HL-60 (cell line): ENCODE results near the gene XYLB.

Experiments used
- DNase-seq, 2 experiments: peaks; one replicate each; pipeline ENCODE4 v3.0.0-alpha.2; 2010 to 2020; ENCODE audit warnings: low read depth in 1 of 2, low spot score in 1 of 2
- H3K27ac ChIP-seq: fragments of 250-450 bp; sonication (Bioruptor Pico); replicated peaks from 2 replicates; pipeline ENCODE4 v1.5.1; 2020; ENCODE audit warnings: mild to moderate bottlenecking, moderate library complexity
- H3K27me3 ChIP-seq: fragments of 250-450 bp; sonication (Bioruptor Pico); 2 replicates; pipeline ENCODE4 v1.5.1; 2021; ENCODE audit warnings: mild to moderate bottlenecking, moderate library complexity; ENCODE audit not compliant: insufficient read depth, poor library complexity, severe bottlenecking
- H3K4me3 ChIP-seq: replicated peaks from 2 replicates; pipeline ENCODE4 v1.5.1; 2011; ENCODE audit warnings: mild to moderate bottlenecking, control low read depth, low read length; ENCODE audit not compliant: insufficient read depth
- GABPA ChIP-seq: IDR thresholded peaks from 2 replicates; pipeline ENCODE4 v1.6.1; 2012; ENCODE audit warnings: low read depth
- POLR2AphosphoS5 ChIP-seq: IDR thresholded peaks from 2 replicates; pipeline ENCODE4 v1.6.1; 2012; ENCODE audit warnings: low read depth
- SPI1 ChIP-seq: IDR thresholded peaks from 2 replicates; pipeline ENCODE4 v1.6.1; 2012; ENCODE audit warnings: low read depth, mild to moderate bottlenecking, borderline replicate concordance
- TF ChIP-seq, protein P1 (sequence below): IDR thresholded peaks from 2 replicates; pipeline ENCODE4 v1.6.1; 2012; ENCODE audit warnings: low read depth; ENCODE audit not compliant: insufficient replicate concordance
- TF ChIP-seq, protein P2 (sequence below): IDR thresholded peaks from one replicate; pipeline ENCODE4 v1.5.1; 2011; ENCODE audit warnings: low read length, control low read depth, inconsistent platforms; ENCODE audit not compliant: insufficient read depth

Gene XYLB

DNA sequence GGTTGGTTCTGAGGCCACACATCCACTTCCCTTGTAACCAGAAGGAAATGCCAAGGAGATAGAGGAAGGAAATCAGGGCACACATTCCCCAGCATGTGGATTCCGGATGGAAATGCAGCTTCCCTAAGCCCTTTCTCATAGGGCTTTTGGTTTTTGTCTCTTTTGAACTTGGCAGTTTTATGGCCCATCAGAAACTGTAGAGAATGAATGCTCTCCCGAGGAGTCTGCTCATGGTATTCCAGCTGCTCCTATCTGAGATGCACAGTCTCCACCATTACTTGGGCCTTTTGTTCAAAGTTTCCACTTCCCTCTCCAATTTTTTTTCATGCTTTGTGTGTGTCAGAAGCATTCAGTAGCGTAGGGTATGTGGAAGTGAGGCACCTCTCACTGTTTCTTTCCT lies 21.2 kb downstream of the XYLB start:
- Histone ChIP-seq H3K27ac (no peak overlapping the region), H3K27me3 (no peaks in the 10 kb centered on the region), H3K4me3 (no peak overlapping the region)
- DNase-seq, result no peak
- TF ChIP-seq POLR2AphosphoS5 (no peak), SPI1 (no peak)

DNA sequence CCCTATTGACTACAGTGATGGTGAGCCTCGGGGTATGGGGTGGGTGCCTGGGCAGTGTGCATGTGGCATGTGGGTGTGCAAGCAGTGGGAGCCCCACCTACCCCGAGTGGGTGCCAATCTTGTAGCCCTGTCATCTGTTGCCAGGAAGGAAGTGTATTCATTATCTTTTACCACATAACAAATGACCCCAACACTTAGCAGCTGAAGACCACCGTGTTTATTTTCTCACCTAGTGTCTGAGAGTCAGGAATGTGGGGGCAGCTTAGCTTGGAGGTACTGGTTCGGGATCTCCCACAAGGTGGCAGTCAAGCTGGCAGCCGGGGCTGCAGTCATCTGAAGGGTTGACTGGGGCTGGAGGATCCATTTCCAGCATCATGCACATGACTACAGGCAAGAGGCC lies 21.7 kb downstream of the XYLB start:
- H3K27me3 ChIP-seq, result no peaks in the 10 kb centered on the region
- H3K4me3 ChIP-seq, result no peak overlapping the region
- H3K27ac ChIP-seq, result no peak overlapping the region
- TF ChIP-seq GABPA, result no peak
- TF ChIP-seq, protein P1, sequence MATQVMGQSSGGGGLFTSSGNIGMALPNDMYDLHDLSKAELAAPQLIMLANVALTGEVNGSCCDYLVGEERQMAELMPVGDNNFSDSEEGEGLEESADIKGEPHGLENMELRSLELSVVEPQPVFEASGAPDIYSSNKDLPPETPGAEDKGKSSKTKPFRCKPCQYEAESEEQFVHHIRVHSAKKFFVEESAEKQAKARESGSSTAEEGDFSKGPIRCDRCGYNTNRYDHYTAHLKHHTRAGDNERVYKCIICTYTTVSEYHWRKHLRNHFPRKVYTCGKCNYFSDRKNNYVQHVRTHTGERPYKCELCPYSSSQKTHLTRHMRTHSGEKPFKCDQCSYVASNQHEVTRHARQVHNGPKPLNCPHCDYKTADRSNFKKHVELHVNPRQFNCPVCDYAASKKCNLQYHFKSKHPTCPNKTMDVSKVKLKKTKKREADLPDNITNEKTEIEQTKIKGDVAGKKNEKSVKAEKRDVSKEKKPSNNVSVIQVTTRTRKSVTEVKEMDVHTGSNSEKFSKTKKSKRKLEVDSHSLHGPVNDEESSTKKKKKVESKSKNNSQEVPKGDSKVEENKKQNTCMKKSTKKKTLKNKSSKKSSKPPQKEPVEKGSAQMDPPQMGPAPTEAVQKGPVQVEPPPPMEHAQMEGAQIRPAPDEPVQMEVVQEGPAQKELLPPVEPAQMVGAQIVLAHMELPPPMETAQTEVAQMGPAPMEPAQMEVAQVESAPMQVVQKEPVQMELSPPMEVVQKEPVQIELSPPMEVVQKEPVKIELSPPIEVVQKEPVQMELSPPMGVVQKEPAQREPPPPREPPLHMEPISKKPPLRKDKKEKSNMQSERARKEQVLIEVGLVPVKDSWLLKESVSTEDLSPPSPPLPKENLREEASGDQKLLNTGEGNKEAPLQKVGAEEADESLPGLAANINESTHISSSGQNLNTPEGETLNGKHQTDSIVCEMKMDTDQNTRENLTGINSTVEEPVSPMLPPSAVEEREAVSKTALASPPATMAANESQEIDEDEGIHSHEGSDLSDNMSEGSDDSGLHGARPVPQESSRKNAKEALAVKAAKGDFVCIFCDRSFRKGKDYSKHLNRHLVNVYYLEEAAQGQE, result no peak
- no peak for TF ChIP-seq POLR2AphosphoS5
- TF ChIP-seq SPI1, result no peak
- DNase-seq, result no peak

DNA sequence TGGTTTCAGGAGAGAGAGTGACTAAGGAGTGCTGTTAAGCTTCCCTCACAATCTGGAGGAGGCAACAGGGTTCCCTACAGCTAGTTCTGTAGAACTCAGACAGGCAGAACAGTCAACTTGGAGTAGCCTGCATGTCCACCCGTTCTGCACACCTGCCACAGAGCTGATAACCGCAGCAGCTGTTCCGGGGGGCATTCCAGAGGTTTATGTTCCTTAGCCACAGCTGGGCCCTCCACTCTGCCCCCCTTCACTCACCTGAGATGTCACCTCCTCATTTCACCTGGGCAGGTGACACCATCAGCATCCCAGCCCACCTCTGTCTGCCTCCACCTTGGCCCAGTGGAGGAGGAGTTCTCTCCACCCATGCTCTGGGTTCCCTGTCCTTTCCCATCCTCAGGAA lies 22.6 kb downstream of the XYLB start:
- no peaks in the 10 kb centered on the region for H3K27me3 ChIP-seq
- DNase-seq, result no peak
- H3K4me3 ChIP-seq, result no peak overlapping the region
- no peak overlapping the region for H3K27ac ChIP-seq
- TF ChIP-seq, protein P1, result no peak
- TF ChIP-seq GABPA (no peak), SPI1 (no peak), POLR2AphosphoS5 (no peak)
- TF ChIP-seq, protein P2, sequence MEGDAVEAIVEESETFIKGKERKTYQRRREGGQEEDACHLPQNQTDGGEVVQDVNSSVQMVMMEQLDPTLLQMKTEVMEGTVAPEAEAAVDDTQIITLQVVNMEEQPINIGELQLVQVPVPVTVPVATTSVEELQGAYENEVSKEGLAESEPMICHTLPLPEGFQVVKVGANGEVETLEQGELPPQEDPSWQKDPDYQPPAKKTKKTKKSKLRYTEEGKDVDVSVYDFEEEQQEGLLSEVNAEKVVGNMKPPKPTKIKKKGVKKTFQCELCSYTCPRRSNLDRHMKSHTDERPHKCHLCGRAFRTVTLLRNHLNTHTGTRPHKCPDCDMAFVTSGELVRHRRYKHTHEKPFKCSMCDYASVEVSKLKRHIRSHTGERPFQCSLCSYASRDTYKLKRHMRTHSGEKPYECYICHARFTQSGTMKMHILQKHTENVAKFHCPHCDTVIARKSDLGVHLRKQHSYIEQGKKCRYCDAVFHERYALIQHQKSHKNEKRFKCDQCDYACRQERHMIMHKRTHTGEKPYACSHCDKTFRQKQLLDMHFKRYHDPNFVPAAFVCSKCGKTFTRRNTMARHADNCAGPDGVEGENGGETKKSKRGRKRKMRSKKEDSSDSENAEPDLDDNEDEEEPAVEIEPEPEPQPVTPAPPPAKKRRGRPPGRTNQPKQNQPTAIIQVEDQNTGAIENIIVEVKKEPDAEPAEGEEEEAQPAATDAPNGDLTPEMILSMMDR, result no peak

DNA sequence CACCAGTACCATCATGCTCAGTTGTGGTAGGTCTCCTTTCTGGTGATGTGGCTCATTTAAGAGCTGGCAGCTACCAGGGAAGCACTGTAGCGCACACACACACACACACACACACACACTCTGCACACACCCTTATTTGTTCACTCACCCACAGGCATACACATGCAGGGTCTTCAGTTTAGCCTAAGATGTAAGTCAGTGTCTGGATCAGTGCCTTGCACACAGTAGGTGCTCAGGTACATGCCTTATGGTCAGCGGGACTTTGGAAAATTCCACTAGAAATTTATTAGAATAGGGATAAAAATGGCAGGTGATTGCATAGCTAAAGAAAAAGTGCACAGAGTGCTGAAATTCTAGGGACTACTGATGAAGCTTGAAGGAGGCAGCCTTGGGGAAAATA lies 23.6 kb downstream of the XYLB start:
- no peak for TF ChIP-seq GABPA
- Histone ChIP-seq H3K27ac (no peak overlapping the region), H3K27me3 (no peaks in the 10 kb centered on the region), H3K4me3 (no peak overlapping the region)
- no peak for DNase-seq

DNA sequence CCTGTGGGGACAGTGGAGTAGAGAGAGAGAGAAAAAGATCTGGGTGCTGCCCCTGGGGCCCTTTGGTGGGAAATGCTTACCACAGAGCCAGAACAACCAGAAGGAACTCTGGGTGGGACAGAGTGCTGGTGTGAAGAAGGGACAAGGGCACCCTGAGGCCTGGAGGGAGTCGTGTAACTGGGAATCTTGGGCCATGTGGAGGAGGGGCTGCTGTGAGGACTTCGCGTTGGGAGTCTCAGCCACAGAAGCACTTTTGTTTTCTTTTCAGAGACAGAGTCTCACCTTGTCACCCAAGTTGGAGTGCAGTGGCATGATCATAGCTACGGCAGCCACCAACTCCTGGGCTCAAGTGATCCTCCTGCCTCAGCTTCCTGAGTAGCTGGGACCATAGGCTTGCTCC lies 24.3 kb downstream of the XYLB start:
- Histone ChIP-seq H3K27me3 (no peaks in the 10 kb centered on the region), H3K27ac (no peak overlapping the region), H3K4me3 (no peak overlapping the region)
- DNase-seq, result no peak
- TF ChIP-seq, protein P2, result no peak
- no peak for TF ChIP-seq POLR2AphosphoS5
- TF ChIP-seq, protein P1, result no peak
- TF ChIP-seq SPI1, result no peak
- no peak for TF ChIP-seq GABPA
